HepG2 (cell line): Measurements from ENCODE around the gene ITGB5. TPM values are rescaled to one million over a fixed set of nuclear protein-coding genes. Genes with fewer than 3 reads are reported as not detected.

Source experiments
- BRCA1 ChIP-seq: sonication (generic); formaldehyde crosslinking; IDR thresholded peaks from 2 replicates; pipeline ENCODE4 v1.4.0; 2020; ENCODE audit warnings: missing genetic modification reagents
- CREB1 ChIP-seq, 2 experiments: fragments of 450-650 bp in 1 of 2; IDR thresholded peaks; 2 replicates each; pipeline ENCODE4 v1.6.1; 2016 to 2017; ENCODE audit warnings: control low read depth in 1 of 2, mild to moderate bottlenecking in 1 of 2, missing compliant biosample characterization in 1 of 2, missing genetic modification characterization in 1 of 2
- ETV5 ChIP-seq: IDR thresholded peaks from 2 replicates; pipeline ENCODE4 v1.6.1; 2018; ENCODE audit warnings: missing biosample characterization, missing genetic modification reagents, inconsistent platforms, borderline replicate concordance
- FOSL1 ChIP-seq: sonication (generic); formaldehyde crosslinking; IDR thresholded peaks from 2 replicates; pipeline ENCODE4 v1.9.0; 2021; ENCODE audit warnings: missing genetic modification reagents, borderline replicate concordance
- GABPB1 ChIP-seq: IDR thresholded peaks from 2 replicates; pipeline ENCODE4 v1.6.1; 2016; ENCODE audit warnings: mild to moderate bottlenecking, missing genetic modification reagents, moderate library complexity, missing compliant biosample characterization
- KAT2B ChIP-seq: fragments of 150-350 bp; IDR thresholded peaks from 2 replicates; pipeline ENCODE4 v1.6.1; 2014; ENCODE audit warnings: low read depth, low read length, borderline replicate concordance
- PAF1 ChIP-seq: IDR thresholded peaks from 2 replicates; pipeline ENCODE4 v1.6.1; 2016; ENCODE audit warnings: missing genetic modification reagents, missing compliant biosample characterization
- PCBP1 ChIP-seq: fragments of 200-400 bp; formaldehyde crosslinking; IDR thresholded peaks from 2 replicates; pipeline ENCODE4 v1.6.1; 2017; ENCODE audit warnings: mild to moderate bottlenecking, low read depth, low read length, borderline replicate concordance
- PHF20 ChIP-seq: sonication (generic); formaldehyde crosslinking; IDR thresholded peaks from 2 replicates; pipeline ENCODE4 v1.5.0; 2020; ENCODE audit warnings: mild to moderate bottlenecking, missing genetic modification reagents
- RFX5 ChIP-seq: IDR thresholded peaks from 2 replicates; pipeline ENCODE4 v1.6.1; 2011; ENCODE audit warnings: low read depth, low read length, improper control_type of control experiment
- SAP130 ChIP-seq: IDR thresholded peaks from 2 replicates; pipeline ENCODE4 v1.6.1; 2016; ENCODE audit warnings: low read depth
- THAP11 ChIP-seq: IDR thresholded peaks from 2 replicates; pipeline ENCODE4 v1.6.1; 2016; ENCODE audit warnings: missing biosample characterization, missing genetic modification reagents
- ZFP41 ChIP-seq: sonication (generic); formaldehyde crosslinking; IDR thresholded peaks from 2 replicates; pipeline ENCODE4 v1.4.0; 2020; ENCODE audit warnings: mild to moderate bottlenecking, missing genetic modification reagents, borderline replicate concordance
- ZNF224 ChIP-seq: sonication (generic); formaldehyde crosslinking; IDR thresholded peaks from 2 replicates; pipeline ENCODE4 v1.5.0; 2020; ENCODE audit warnings: mild to moderate bottlenecking, missing genetic modification reagents
- ZNF256 ChIP-seq: sonication (generic); formaldehyde crosslinking; conservative IDR thresholded peaks from 2 replicates; pipeline ENCODE4 v1.4.0; 2020; ENCODE audit warnings: missing genetic modification reagents
- ZNF329 ChIP-seq: sonication (generic); formaldehyde crosslinking; IDR thresholded peaks from 2 replicates; pipeline ENCODE4 v1.9.0; 2021; ENCODE audit warnings: low read depth, mild to moderate bottlenecking, missing genetic modification reagents
- ZNF407 ChIP-seq: sonication (generic); formaldehyde crosslinking; IDR thresholded peaks from one replicate; pipeline ENCODE4 v1.5.1; 2020; ENCODE audit warnings: mild to moderate bottlenecking, missing genetic modification reagents; ENCODE audit errors: not compliant biosample characterization
- ZNF432 ChIP-seq: sonication (generic); formaldehyde crosslinking; IDR thresholded peaks from 2 replicates; pipeline ENCODE4 v1.5.0; 2020; ENCODE audit warnings: missing genetic modification reagents, mild to moderate bottlenecking, borderline replicate concordance
- ZNF572 ChIP-seq: sonication (generic); formaldehyde crosslinking; IDR thresholded peaks from 2 replicates; pipeline ENCODE4 v1.5.1; 2020; ENCODE audit warnings: mild to moderate bottlenecking, missing genetic modification reagents
- ZNF709 ChIP-seq: sonication (generic); formaldehyde crosslinking; IDR thresholded peaks from 2 replicates; pipeline ENCODE4 v1.5.0; 2020; ENCODE audit warnings: mild to moderate bottlenecking, missing genetic modification reagents
- ZNF75D ChIP-seq: sonication (generic); formaldehyde crosslinking; IDR thresholded peaks from 2 replicates; pipeline ENCODE4 v1.8.1; 2023; ENCODE audit warnings: missing genetic modification reagents, mild to moderate bottlenecking, borderline replicate concordance
- polyA plus RNA-seq, 8 experiments: library from polyadenylated mRNA; depleted of rRNA in 3 of 8; stranded (reverse) in 7 of 8; unstranded in 1 of 8; fragments of >200 nt; fragmentation: Illumina TruSeq in 4 of 8; extraction: Trizol in 4 of 8; gene quantifications; 2 replicates each; pipeline versions ENCODE4 v1.2.1 to v1.2.3, GENCODE V29; 2011 to 2016; ENCODE audit warnings: low read depth in 4 of 8, missing spikeins in 1 of 8, mixed read lengths in 1 of 8; ENCODE audit not compliant: insufficient read depth in 1 of 8
- total RNA-seq, 5 experiments: library from RNA; depleted of rRNA; stranded (reverse); fragments of >200 nt; fragmentation: Illumina TruSeq; extraction: Trizol; gene quantifications; 2 replicates each; pipeline ENCODE4 v1.2.3, GENCODE V29; 2016; ENCODE audit warnings: low read depth in 1 of 5

Gene ITGB5
- total and polyA plus RNA-seq, 2 of the 13 experiments (the other 11 are each of a cell fraction or from before 2014, with no cell fraction given), result 74.1 to 343 TPM

- TF ChIP-seq ZNF75D (CRISPR knock-in tag) (no peak), FOSL1 (CRISPR knock-in tag) (peak; percentile 84; the same call in 1 of the 2 replicates), ZNF572 (CRISPR knock-in tag) (no peak), ZNF329 (peak; percentile 82), ZNF432 (CRISPR knock-in tag) (no peak), PAF1 (CRISPR knock-in tag) (no peak; the same call in 1 of the 2 replicates), ZNF224 (CRISPR knock-in tag) (peak; percentile 70; the same call in 1 of the 2 replicates), THAP11 (CRISPR knock-in tag) (peak; percentile 78), GABPB1 (CRISPR knock-in tag) (peak; percentile 49), ZFP41 (no peak), CREB1 (IDR thresholded peaks at IDR 0.05) (0 out of 2 replicates have a peak, but pooled peaks have one; percentile 12), CREB1 (CRISPR knock-in tag; IDR thresholded peaks at IDR 0.05) (no peak; the same call in 1 of the 2 replicates), PHF20 (CRISPR knock-in tag) (peak; percentile 16; the same call in 1 of the 2 replicates), ZNF407 (no peak), SAP130 (CRISPR knock-in tag) (peak; percentile 84), ETV5 (CRISPR knock-in tag) (peak; percentile 80; the same call in 1 of the 2 replicates), RFX5 (no peak), BRCA1 (CRISPR knock-in tag) (peak; percentile 57; the same call in 1 of the 2 replicates), ZNF256 (CRISPR knock-in tag) (0 out of 2 replicates have a peak, but pooled peaks have one; percentile 69), PCBP1 (no peak), KAT2B (no peak), ZNF709 (peak; percentile 23; the same call in 1 of the 2 replicates)
Measured at GRCh38 chr3:124834723-124835718, 52.1 kb downstream of the ITGB5 start (continued).
